GM23338 (cell line): ENCODE data around the gene NHEJ1. TPM values are rescaled to one million over a fixed set of nuclear protein-coding genes. Genes with fewer than 3 reads are reported as not detected.

ENCODE experiments used
- ATAC-seq: fragments of 200-7000 bp; cut with Tn5 transposase; 3 replicates; pipeline ENCODE4 v1.9.1; 2020
- DNase-seq: peaks from one replicate; pipeline ENCODE4 v3.0.0-alpha.2; 2015; ENCODE audit warnings: low spot score
- H2AFZ ChIP-seq: fragments of 200-600 bp; sonication (generic); 2 replicates; pipeline ENCODE4 v1.8.0; 2016; ENCODE audit warnings: antibody characterized with exemption, mild to moderate bottlenecking, moderate library complexity
- H3F3A ChIP-seq: fragments of 200-600 bp; sonication (generic); replicated peaks from 2 replicates; pipeline ENCODE4 v1.8.0; 2017; ENCODE audit warnings: antibody characterized with exemption, mixed run types, low read depth
- H3K27ac ChIP-seq: fragments of 200-600 bp; sonication (generic); 2 replicates; pipeline ENCODE4 v1.6.1; 2016; ENCODE audit warnings: low read depth
- H3K27me3 ChIP-seq: fragments of 200-600 bp; sonication (generic); 2 replicates; pipeline ENCODE4 v1.8.0; 2016; ENCODE audit warnings: mild to moderate bottlenecking, mixed run types, moderate library complexity; ENCODE audit not compliant: insufficient read depth
- H3K36me3 ChIP-seq: fragments of 200-600 bp; sonication (generic); 2 replicates; pipeline ENCODE4 v1.8.0; 2016; ENCODE audit warnings: mild to moderate bottlenecking; ENCODE audit not compliant: insufficient read depth
- H3K4me1 ChIP-seq: fragments of 200-600 bp; sonication (generic); 2 replicates; pipeline ENCODE4 v1.8.0; 2016; ENCODE audit warnings: mild to moderate bottlenecking, moderate library complexity; ENCODE audit not compliant: insufficient read depth
- H3K4me2 ChIP-seq: fragments of 200-600 bp; sonication (generic); 2 replicates; pipeline ENCODE4 v1.7.1; 2017; ENCODE audit warnings: mixed run types
- H3K4me3 ChIP-seq: fragments of 200-600 bp; sonication (generic); 2 replicates; pipeline ENCODE4 v1.6.1; 2016; ENCODE audit warnings: mixed run types
- H3K79me2 ChIP-seq: fragments of 200-600 bp; sonication (generic); replicated peaks from 2 replicates; pipeline ENCODE4 v1.8.0; 2017; ENCODE audit warnings: mild to moderate bottlenecking; ENCODE audit not compliant: insufficient read depth
- H3K9me2 ChIP-seq: fragments of 200-600 bp; sonication (generic); 2 replicates; pipeline ENCODE4 v1.8.0; 2017; ENCODE audit not compliant: insufficient read depth
- H4K20me1 ChIP-seq: fragments of 200-600 bp; sonication (generic); replicated peaks from 2 replicates; pipeline ENCODE4 v1.8.0; 2017; ENCODE audit warnings: mild to moderate bottlenecking; ENCODE audit not compliant: insufficient read depth
- H3K27ac Mint-ChIP-seq: 2 replicates; pipeline ENCODE4 v1.8.0; 2020; ENCODE audit warnings: inconsistent platforms, mild to moderate bottlenecking, moderate library complexity, mixed read lengths
- H3K27me3 Mint-ChIP-seq: 3 replicates; pipeline ENCODE4 v1.8.0; 2022; ENCODE audit warnings: low read depth, mild to moderate bottlenecking, moderate library complexity, mixed read lengths, inconsistent platforms; ENCODE audit not compliant: insufficient read depth, poor library complexity
- H3K36me3 Mint-ChIP-seq: 3 replicates; pipeline ENCODE4 v1.8.0; 2021; ENCODE audit warnings: low read depth, mild to moderate bottlenecking, inconsistent platforms, moderate library complexity, mixed read lengths
- H3K4me1 Mint-ChIP-seq: 3 replicates; pipeline ENCODE4 v1.8.0; 2020; ENCODE audit warnings: mild to moderate bottlenecking, inconsistent platforms, mixed read lengths
- H3K4me3 Mint-ChIP-seq: 3 replicates; pipeline ENCODE4 v1.8.0; 2021; ENCODE audit warnings: moderate library complexity, mild to moderate bottlenecking, inconsistent platforms, mixed read lengths
- H3K9me3 Mint-ChIP-seq: 3 replicates; pipeline ENCODE4 v1.8.0; 2020; ENCODE audit warnings: moderate library complexity, mild to moderate bottlenecking, inconsistent platforms, mixed read lengths
- CREB1 ChIP-seq: fragments of 250-450 bp; sonication (Bioruptor Pico); IDR thresholded peaks from 2 replicates; pipeline ENCODE4 v1.5.0; 2020; ENCODE audit warnings: low read depth, mild to moderate bottlenecking, moderate library complexity
- EZH2 ChIP-seq: fragments of 200-600 bp; sonication (generic); IDR thresholded peaks from one replicate; pipeline ENCODE4 v1.8.0; 2017; ENCODE audit warnings: antibody characterized with exemption, mild to moderate bottlenecking, low read depth; ENCODE audit not compliant: unreplicated experiment
- EZH2phosphoT487 ChIP-seq: fragments of 200-600 bp; sonication (generic); IDR thresholded peaks from one replicate; pipeline ENCODE4 v1.8.1; 2018; ENCODE audit warnings: antibody characterized with exemption; ENCODE audit not compliant: unreplicated experiment
- JUNB ChIP-seq: IDR thresholded peaks from one replicate; pipeline ENCODE4 v1.6.1; 2016; ENCODE audit warnings: antibody characterized with exemption; ENCODE audit not compliant: unreplicated experiment
- NANOG ChIP-seq: IDR thresholded peaks from 2 replicates; pipeline ENCODE4 v1.6.1; 2016; ENCODE audit warnings: antibody characterized with exemption, borderline replicate concordance
- STAT1 ChIP-seq: IDR thresholded peaks from one replicate; pipeline ENCODE4 v1.6.1; 2016; ENCODE audit warnings: antibody characterized with exemption; ENCODE audit not compliant: unreplicated experiment
- ZNF114 ChIP-seq: fragments of 250-450 bp; sonication (Bioruptor Pico); IDR thresholded peaks from 2 replicates; pipeline ENCODE4 v1.5.0; 2020; ENCODE audit warnings: mild to moderate bottlenecking, moderate library complexity
- ZNF331 ChIP-seq: fragments of 250-450 bp; sonication (Bioruptor Pico); IDR thresholded peaks from 2 replicates; pipeline ENCODE4 v1.5.0; 2020; ENCODE audit warnings: low read depth, mild to moderate bottlenecking, moderate library complexity
- polyA plus RNA-seq: library from polyadenylated mRNA; unstranded; fragments of >200 nt; fragmentation: Nextera tagmentation; extraction: Ambion mirVana; gene quantifications from 2 replicates; pipeline ENCODE4 v1.2.1, GENCODE V29; 2016
- total RNA-seq: library from RNA; depleted of rRNA; stranded (reverse); fragments of >200 nt; shearing (Covaris generic); gene quantifications from 2 replicates; pipeline ENCODE4 v1.2.3, GENCODE V29; 2014
- TF ChIP-seq, protein P1 (sequence below): fragments of 250-450 bp; sonication (Bioruptor Pico); IDR thresholded peaks from 2 replicates; pipeline ENCODE4 v1.5.0; 2020; ENCODE audit warnings: mild to moderate bottlenecking, moderate library complexity
- TF ChIP-seq, protein P2 (sequence below): IDR thresholded peaks from 2 replicates; pipeline ENCODE4 v1.6.1; 2016; ENCODE audit warnings: antibody characterized with exemption
- TF ChIP-seq, protein P3 (sequence below): IDR thresholded peaks from one replicate; pipeline ENCODE4 v1.6.1; 2018; ENCODE audit warnings: antibody characterized with exemption; ENCODE audit not compliant: unreplicated experiment

The NHEJ1 gene
- total and polyA plus RNA-seq, 2 experiments from 2014 or later: 19.6 to 30.6 TPM

DNA sequence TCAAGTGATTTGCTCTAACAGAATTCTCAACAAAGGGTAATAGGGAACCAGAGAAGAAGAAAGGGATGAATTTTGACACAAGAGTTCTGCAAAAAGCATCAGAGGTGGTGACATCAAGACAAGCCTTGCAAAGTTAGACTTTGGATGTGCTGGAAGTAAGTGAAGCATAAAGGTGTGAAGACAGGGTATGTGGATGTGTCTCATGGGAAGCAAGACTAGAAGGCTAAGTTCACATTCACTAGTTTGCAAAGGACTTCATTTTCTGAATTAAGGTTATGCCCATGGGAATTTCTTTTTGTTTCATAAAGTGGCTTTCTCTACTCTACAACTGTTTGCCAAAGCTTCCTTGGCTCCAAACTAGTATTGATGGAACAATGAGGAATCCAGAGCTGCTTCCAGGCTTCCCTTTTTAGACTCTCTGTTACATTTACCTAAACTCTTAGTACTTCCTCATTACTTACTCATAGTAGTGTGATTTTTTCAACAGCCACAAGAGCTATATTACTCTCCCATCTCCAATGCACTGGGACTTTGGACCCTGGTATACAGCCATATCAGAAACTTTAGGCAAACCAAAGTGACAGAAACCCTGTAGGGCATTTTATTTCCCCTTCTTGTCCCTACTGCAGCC lies 78.8 kb downstream of the NHEJ1 start:
- Histone ChIP-seq H3F3A (no peaks in the 10 kb centered on the region), H3K4me2 (no peak overlapping the region), H3K9me2 (no peaks in the 10 kb centered on the region), H4K20me1 (peaks cover 8% of the 10 kb centered on the region; the same call in 1 of the 2 replicates), H2AFZ (no peak overlapping the region), H3K4me3 (no peak overlapping the region), H3K79me2 (no peaks in the 10 kb centered on the region), H3K27me3 (no peaks in the 10 kb centered on the region), H3K4me1 (peaks cover 6% of the 10 kb centered on the region; the same call in 1 of the 2 replicates), H3K27ac (no peak overlapping the region), H3K36me3 (no peaks in the 10 kb centered on the region)
- no peak overlapping the region for H3K4me3 Mint-ChIP-seq
- no peak for DNase-seq
- H3K27ac Mint-ChIP-seq: no peak overlapping the region
- H3K27me3 Mint-ChIP-seq: peaks cover 2% of the 10 kb centered on the region
- TF ChIP-seq, protein P1, sequence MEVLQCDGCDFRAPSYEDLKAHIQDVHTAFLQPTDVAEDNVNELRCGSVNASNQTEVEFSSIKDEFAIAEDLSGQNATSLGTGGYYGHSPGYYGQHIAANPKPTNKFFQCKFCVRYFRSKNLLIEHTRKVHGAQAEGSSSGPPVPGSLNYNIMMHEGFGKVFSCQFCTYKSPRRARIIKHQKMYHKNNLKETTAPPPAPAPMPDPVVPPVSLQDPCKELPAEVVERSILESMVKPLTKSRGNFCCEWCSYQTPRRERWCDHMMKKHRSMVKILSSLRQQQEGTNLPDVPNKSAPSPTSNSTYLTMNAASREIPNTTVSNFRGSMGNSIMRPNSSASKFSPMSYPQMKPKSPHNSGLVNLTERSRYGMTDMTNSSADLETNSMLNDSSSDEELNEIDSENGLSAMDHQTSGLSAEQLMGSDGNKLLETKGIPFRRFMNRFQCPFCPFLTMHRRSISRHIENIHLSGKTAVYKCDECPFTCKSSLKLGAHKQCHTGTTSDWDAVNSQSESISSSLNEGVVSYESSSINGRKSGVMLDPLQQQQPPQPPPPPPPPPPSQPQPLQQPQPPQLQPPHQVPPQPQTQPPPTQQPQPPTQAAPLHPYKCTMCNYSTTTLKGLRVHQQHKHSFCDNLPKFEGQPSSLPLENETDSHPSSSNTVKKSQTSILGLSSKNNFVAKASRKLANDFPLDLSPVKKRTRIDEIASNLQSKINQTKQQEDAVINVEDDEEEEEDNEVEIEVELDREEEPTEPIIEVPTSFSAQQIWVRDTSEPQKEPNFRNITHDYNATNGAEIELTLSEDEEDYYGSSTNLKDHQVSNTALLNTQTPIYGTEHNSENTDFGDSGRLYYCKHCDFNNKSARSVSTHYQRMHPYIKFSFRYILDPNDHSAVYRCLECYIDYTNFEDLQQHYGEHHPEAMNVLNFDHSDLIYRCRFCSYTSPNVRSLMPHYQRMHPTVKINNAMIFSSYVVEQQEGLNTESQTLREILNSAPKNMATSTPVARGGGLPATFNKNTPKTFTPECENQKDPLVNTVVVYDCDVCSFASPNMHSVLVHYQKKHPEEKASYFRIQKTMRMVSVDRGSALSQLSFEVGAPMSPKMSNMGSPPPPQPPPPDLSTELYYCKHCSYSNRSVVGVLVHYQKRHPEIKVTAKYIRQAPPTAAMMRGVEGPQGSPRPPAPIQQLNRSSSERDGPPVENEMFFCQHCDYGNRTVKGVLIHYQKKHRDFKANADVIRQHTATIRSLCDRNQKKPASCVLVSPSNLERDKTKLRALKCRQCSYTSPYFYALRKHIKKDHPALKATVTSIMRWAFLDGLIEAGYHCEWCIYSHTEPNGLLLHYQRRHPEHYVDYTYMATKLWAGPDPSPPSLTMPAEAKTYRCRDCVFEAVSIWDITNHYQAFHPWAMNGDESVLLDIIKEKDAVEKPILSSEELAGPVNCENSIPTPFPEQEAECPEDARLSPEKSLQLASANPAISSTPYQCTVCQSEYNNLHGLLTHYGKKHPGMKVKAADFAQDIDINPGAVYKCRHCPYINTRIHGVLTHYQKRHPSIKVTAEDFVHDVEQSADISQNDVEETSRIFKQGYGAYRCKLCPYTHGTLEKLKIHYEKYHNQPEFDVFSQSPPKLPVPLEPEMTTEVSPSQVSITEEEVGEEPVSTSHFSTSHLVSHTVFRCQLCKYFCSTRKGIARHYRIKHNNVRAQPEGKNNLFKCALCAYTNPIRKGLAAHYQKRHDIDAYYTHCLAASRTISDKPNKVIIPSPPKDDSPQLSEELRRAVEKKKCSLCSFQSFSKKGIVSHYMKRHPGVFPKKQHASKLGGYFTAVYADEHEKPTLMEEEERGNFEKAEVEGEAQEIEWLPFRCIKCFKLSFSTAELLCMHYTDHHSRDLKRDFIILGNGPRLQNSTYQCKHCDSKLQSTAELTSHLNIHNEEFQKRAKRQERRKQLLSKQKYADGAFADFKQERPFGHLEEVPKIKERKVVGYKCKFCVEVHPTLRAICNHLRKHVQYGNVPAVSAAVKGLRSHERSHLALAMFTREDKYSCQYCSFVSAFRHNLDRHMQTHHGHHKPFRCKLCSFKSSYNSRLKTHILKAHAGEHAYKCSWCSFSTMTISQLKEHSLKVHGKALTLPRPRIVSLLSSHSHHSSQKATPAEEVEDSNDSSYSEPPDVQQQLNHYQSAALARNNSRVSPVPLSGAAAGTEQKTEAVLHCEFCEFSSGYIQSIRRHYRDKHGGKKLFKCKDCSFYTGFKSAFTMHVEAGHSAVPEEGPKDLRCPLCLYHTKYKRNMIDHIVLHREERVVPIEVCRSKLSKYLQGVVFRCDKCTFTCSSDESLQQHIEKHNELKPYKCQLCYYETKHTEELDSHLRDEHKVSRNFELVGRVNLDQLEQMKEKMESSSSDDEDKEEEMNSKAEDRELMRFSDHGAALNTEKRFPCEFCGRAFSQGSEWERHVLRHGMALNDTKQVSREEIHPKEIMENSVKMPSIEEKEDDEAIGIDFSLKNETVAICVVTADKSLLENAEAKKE: no peak
- TF ChIP-seq ZNF331 (CRISPR knock-in tag) (no peak), EZH2 (no peak), JUNB (no peak), NANOG (no peak), STAT1 (no peak), EZH2phosphoT487 (no peak), ZNF114 (CRISPR knock-in tag) (no peak), CREB1 (no peak)
- TF ChIP-seq, protein P2, sequence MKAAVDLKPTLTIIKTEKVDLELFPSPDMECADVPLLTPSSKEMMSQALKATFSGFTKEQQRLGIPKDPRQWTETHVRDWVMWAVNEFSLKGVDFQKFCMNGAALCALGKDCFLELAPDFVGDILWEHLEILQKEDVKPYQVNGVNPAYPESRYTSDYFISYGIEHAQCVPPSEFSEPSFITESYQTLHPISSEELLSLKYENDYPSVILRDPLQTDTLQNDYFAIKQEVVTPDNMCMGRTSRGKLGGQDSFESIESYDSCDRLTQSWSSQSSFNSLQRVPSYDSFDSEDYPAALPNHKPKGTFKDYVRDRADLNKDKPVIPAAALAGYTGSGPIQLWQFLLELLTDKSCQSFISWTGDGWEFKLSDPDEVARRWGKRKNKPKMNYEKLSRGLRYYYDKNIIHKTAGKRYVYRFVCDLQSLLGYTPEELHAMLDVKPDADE: no peak
- TF ChIP-seq, protein P3, sequence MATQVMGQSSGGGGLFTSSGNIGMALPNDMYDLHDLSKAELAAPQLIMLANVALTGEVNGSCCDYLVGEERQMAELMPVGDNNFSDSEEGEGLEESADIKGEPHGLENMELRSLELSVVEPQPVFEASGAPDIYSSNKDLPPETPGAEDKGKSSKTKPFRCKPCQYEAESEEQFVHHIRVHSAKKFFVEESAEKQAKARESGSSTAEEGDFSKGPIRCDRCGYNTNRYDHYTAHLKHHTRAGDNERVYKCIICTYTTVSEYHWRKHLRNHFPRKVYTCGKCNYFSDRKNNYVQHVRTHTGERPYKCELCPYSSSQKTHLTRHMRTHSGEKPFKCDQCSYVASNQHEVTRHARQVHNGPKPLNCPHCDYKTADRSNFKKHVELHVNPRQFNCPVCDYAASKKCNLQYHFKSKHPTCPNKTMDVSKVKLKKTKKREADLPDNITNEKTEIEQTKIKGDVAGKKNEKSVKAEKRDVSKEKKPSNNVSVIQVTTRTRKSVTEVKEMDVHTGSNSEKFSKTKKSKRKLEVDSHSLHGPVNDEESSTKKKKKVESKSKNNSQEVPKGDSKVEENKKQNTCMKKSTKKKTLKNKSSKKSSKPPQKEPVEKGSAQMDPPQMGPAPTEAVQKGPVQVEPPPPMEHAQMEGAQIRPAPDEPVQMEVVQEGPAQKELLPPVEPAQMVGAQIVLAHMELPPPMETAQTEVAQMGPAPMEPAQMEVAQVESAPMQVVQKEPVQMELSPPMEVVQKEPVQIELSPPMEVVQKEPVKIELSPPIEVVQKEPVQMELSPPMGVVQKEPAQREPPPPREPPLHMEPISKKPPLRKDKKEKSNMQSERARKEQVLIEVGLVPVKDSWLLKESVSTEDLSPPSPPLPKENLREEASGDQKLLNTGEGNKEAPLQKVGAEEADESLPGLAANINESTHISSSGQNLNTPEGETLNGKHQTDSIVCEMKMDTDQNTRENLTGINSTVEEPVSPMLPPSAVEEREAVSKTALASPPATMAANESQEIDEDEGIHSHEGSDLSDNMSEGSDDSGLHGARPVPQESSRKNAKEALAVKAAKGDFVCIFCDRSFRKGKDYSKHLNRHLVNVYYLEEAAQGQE: no peak
- no peaks in the 10 kb centered on the region for H3K9me3 Mint-ChIP-seq
- peaks cover 8% of the 10 kb centered on the region for H3K4me1 Mint-ChIP-seq
- no peaks in the 10 kb centered on the region for H3K36me3 Mint-ChIP-seq
- ATAC-seq: no peak
